GM21825 (cell line): Measurements from ENCODE around the gene FUOM.

Source experiments
- ATAC-seq: cut with Tn5 transposase; IDR thresholded peaks from one replicate; pipeline ENCODE4 v1.9.1; 2021; ENCODE audit warnings: mild to moderate bottlenecking, moderate library complexity; ENCODE audit not compliant: unreplicated experiment

The FUOM gene

DNA sequence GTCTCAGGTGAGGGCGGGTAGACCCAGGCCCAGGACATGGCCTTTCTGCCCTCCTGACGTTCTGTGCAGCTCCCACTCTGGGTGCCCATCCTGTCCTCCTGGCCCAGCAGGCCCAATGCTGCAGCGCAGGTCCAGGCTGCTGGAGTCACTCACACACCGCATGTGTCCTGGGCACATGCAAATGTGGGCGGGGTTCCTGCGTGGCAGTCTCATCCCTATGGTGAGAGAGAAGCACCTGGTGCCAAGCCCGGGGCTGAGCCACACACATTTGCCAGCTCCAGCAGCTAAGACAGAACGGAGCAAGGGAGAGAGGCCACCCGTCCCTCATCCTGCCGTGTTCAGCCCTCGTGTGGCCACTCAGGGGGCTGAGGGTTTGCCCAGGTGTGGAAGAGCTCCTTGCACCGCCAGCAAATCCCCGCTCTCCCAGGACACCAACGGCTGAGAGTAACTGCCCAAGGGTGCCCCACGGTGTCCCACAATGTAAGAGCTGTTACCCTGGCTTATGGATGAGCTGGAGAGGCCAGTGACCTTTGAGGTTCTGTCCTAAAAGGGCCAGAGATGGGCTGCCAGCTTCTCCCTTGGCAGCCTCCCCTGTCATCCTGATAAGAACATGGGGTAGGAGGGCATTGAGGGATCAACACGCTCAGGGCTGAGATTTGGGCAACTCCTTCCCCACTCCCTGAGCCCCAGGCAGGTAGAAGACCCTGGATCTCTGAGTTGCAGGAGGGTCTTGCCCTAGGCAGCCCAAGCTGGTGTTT, 4.4 kb downstream of the FUOM start:
- ATAC-seq = no peak

DNA sequence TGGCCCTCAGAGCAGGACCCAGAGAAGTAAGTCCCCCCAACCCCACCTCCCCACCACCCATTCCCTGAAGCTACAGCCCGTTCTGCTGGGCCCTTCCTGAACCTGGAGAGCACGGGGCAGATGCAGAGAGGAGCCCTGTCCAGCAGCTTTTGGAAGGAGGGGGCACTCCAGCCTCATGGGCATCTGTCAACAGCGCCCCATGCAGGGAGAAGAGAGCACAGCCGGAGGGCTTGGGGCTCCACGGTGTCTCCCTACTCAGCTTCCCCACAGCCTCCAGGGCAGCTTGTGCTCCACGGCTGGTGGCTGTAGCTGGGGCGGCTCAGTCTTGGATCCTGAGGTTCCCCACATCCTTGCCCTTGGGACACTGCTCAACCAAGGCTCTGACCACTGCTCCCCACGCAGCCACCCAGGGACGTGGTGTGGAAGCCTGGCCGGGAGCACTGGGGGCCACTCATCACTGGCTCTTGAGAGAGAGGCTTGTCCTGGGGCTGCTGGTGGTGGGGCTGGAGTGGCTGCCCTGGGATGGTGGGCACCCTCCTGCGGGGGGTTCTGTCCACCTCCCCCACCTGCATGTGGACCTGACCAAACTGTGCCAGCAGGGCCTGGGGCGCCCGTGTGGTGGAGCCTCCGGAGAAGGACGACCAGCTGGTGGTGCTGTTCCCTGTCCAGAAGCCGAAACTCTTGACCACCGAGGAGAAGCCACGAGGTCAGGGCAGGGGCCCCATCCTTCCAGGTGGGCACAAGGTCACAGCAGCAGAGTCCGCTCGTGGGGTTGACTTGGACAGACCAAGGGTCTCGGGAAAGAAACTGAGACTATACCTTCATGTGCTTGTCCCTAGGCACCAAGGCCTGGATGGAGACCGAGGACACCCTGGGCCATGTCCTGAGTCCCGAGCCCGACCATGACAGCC, 6.2 kb downstream of the FUOM start:
- ATAC-seq = no peak

DNA sequence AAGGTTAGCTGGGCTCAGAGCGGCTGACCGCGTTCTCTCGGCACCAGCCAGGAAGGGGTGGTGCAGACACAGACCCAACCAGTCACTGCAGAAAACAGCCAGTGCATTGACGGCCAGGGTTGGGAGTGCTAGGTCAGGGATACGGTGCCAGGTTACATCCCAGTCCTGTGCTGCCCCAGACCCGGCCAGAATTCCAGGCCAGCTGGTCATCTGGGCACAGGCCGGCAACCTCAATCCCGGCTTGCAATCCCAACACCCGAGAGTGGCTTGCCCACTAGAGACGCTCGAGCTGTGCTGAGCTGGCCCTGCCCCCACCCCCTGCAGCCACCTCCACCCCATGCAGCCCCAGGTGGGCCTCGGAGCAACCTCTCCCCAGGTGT, 6.9 kb downstream of the FUOM start:
- ATAC-seq = no peak

- ATAC-seq = no peak
Observed at GRCh38 chr10:133350283-133350949, 7.4 kb downstream of the FUOM start.

- ATAC-seq = no peak
Observed at GRCh38 chr10:133349577-133350011, 8.2 kb downstream of the FUOM start.

DNA sequence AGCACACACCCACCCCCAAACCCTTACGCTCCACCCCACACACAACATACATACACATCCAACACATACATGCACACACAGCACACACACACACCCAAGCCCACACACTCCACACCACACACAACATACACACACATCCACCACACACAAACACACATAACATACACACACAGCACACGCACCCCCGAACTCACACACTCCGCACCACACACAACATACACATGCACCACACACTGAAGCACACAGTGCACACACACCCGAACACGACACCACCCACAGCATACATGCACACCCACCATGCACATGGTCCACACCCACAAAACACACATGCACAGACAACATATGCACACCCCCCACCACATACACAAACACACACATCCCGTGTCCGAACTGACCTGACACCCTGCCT, 8.7 kb downstream of the FUOM start:
- no peak for ATAC-seq

DNA sequence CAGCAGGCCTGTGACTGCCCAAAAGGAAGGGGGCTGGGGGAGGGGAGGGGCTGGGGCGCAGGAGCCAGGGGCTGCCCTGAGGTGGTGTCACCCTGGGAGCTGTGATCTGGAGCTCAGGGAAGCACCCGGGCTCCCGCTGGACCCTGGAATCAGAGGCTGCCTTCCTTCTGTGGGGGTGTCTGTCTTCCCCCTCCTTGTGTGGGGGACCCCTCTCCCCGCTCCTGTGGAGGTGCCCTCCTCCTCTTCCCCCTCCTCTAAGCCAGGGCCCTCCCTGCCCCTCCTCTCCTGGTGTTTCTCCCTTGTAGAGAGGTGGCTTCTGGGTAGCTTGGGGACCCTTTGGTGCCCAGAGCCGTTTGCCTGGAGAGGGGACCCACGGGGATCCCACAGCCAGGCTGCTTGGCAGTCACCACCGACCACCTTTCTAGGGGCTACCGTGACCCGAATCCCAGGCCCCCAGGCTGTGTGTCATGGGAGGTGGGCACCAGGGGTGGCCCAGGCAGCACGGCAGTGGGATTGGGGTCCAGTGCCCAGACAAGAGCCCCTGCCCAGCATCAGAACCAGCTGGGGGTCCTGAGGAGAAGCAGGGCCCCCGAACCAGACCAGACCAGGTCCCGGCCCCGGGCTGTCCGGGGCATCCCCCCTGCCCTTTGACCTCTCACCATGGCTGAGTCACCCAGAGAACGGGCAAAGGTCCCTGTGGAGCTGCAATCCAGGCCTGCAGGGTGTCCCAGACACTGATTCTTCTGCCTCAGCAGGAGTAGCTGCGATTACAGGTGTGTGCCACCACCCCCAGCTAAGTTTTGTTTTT, 9.9 kb downstream of the FUOM start:
- ATAC-seq = no peak

GRCh38 chr10:133346413-133346812, 11.4 kb downstream of the FUOM start:
- no peak for ATAC-seq

DNA sequence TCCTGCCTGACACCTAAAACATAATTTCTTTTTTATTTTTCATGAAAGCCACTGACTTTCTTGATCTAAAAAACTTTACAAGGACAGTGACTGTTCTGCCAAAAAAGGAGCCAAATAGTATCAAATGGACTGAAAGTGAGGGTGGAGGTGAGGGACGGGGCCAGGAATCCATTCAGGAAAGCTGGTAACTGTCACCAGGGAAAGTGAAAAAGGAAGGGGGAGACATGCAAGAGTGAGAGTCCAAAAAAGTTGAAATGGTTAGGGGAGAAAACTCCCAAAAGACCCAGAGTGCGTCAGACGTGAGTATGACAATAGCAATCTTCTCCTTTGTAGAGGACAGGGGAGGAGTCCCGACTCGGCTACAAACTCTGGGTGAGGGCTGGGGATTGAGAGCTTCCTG, 13.6 kb downstream of the FUOM start:
- no peak for ATAC-seq

- ATAC-seq = no peak
Observed at GRCh38 chr10:133343558-133343957, 14.3 kb downstream of the FUOM start.

DNA sequence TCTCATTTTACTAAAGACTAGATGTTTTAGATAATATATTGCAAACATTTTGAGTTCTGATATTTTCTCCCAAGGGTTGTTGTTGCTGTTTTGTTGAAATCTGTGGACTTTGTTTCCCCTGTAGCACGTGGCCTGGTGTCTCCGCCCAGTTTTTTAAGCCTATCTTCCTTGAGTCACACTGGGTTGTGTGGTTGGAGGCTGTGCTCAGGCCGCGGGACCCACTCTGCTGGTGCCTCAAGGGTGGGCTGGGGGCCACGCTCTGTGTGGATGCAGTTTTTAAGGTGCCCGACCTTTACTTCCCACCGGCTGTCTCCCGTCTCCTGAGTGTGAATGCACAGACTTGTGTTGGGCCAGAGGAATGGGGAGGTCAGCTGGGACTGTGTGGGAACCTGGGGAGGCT, 14.9 kb downstream of the FUOM start:
- ATAC-seq = no peak

GRCh38 chr10:133341983-133342382, 15.8 kb downstream of the FUOM start:
- ATAC-seq = no peak

- ATAC-seq = no peak
Observed at GRCh38 chr10:133339708-133340380, 18.0 kb downstream of the FUOM start.

GRCh38 chr10:133338080-133339071, 19.4 kb downstream of the FUOM start:
- no peak for ATAC-seq

DNA sequence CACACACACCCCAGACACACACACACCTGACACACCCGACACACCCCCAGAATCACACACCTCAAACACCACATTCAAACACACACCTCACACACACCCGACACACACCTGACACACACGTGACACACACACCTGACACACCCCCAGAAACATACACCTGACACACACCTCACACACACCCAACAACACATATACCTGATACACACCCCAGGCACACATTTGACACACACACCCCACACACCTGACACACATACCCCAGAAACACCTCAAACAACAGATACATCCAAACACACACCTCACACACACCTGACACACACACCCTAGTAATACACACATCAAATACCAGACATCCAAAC, 20.5 kb downstream of the FUOM start:
- ATAC-seq = no peak

DNA sequence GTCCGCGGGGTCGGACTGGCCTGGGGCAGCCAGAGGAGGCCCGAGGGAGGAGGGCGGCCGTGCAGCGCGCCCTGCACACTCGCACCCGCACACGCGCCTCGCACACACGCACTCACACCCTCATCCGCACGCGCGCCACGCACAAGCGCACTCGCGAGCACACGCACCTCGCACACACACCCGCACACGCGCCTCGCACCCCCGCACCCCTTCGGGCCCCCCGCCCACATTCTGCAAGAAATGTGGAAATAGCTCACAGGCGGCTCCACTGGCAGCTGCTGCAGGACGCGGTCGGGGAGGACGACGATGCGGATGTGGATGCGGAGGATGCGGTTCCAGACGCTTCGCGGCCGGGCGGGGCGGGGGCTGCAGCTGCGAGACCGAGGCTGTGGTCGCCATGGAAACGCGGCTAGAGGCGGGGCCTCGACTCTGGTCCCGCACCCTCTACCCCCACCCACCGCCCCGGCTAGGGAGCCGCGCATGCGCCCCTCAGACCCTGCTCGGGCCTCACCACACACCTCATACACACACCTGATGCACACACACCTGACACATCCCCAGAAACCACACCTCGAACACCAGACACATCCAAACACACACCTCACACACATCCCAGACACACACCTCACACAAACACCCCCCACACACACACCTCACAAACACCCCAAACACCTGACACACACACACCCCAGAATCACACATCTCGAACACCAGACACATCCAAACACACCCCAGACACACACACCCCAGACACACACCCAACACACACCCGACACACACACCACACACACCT, 21.0 kb downstream of the FUOM start, which contains the start of gene CALY:
Gene CALY (minus strand): TSS at position 320 of the 793 bp plus-strand sequence. CDS start 7,907 bp downstream, outside the sequence.
- ATAC-seq = no peak

DNA sequence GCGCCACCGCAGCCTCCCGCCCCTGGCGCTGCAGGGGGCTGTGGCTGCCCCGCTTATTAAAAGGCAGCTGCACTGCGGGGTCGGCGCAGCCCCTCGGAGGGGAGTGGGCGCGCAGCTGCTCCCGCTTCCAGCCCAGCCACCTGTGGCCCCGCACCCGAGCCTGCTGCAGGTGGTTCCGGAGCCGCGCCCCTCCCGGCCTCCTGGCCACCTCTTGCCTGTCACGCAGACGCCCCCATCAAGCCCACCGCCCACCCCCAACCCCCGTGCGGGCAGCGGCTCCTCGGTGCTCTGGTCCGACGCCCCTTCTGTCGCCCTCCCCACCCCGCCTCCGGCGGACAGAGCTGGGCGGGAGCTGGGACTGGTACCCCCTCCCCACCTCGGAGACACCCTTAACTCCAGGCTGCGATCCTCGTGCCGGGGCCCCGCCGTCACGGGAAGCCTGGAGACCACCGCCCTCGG, 21.7 kb downstream of the FUOM start:
- ATAC-seq = no peak
